Stimulated activated CD4-positive, alpha-beta T cell treated with anti-CD3 and anti-CD28 coated beads, TNF-alpha, amount 100 ng/mL, for 24 hours (primary cell): ENCODE data around the gene NCOA1.
"Not testable (repeated sequence)": the region's sequence is repeated elsewhere in the genome, so short reads cannot be mapped to it uniquely, and the experiment has no call there.

Experiments used
- DNase-seq, 3 experiments: peaks; one replicate each; pipeline ENCODE4 v3.0.0-alpha.2; 2020; ENCODE audit warnings: low read depth in 3 of 3

The NCOA1 gene

DNA sequence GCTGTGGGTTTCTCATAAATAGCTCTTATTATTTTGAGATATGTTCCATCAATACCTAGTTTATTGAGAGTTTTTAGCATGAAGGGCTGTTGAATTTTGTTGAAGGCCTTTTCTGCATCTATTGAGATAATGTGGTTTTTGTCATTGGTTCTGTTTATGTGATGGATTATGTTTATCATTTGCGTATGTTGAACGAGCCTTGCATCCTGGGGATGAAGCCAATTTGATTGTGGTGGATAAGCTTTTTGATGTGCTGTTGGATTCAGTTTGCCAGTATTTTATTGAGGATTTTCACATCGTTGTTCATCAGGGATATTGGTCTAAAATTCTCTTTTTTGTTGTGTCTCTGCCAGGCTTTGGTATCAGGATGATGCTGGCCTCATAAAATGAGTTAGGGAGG is 42.5 kb downstream of the NCOA1 start:
- DNase-seq: not testable (repeated sequence)

GRCh38 chr2:24538720-24539119 is 47.7 kb downstream of the NCOA1 start:
- DNase-seq: no peak

DNA sequence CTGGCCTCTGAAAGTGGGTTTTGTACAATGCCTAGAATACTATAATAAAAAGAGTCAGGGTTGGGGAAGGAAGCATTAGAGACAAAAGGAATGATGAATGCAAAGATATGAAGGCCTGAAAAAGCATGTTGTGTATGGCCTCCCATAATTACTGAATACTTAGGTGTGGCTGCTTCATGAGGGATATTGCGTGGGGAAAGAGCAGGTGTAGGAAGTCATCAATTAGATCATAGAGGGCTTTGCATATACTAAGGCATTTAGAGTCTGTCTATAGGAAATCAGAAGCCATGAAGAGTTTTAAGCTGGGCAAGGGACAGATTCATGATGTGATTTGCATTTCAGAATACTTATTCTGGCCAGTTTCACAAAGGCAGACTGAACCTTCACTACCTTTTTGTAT is 48.2 kb downstream of the NCOA1 start:
- no peak for DNase-seq

DNA sequence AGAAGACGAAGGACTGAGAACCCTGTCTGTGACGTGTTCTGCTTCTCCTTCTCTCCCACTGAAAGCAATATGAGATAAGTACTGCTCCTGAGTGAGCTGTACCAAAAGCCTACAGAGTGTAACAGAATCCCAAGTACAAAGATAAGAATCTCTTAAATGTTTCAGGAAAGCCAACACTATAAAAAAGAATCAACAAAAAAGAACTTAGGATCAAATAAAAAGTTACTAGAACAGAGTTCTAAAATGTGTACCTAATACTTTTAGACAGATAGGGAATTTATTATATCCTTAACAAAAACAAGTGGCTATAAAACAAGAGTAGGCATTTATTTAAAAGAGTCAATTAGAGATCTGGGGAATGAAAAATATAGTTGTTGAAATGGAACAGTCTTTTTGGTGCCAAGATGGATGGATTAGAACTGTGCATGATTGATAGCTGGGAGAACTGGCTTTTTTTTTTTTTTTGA is 49.0 kb downstream of the NCOA1 start:
- no peak for DNase-seq

- no peak for DNase-seq
These were observed 50.6 kb downstream of the NCOA1 start for GRCh38 chr2:24541621-24542020.

GRCh38 chr2:24542269-24542872 is 51.3 kb downstream of the NCOA1 start:
- no peak for DNase-seq

DNA sequence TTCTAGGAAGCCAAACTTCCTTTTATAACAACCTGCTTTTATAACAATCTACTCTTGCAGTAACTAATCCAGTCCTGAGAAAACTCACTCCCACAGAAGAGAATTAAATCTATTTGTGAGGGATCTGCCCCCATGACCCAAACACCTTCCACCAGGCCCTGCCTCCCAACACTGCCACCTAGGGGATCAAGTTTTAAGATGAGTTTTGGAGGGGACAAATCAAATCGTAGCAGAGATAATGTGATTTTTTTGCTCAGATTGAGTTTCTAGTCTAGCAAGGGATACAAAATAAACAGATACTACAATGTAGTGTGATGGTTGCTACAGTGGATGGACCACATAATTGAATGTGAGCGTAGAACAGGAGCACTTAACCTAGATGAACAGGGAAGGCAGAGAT is 52.2 kb downstream of the NCOA1 start:
- DNase-seq: no peak

DNA sequence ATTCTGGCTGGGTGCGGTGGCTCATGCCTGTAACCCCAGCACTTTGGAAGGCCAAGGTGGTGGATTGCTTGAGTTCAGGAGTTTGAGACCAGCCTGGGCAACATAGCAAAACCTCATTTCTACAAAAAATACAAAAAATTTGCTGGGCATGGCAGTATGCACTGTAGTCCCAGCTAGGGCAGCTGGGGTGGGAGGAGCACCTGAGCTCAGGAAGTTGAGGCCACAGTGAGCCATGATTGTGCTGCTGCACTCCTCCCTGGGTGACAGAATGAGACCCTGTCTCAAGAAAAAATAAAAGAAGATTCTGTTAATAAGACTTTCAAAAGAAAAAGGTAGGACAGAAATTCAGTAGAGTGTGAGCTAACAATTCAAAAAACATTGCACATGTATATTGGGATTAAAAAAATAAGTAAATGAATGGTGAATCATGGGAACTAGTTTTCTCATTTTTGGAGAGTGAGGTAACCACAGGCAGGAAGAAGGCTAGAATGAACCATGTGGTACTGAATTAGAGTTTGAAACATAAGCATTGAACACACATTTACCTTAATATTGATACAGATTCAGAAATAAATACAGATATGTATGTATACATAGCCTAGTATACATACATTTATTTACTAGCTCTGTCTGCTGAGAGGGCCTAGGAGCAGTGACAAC is 53.5 kb downstream of the NCOA1 start:
- DNase-seq: no peak

- no peak for DNase-seq
These were observed 55.6 kb downstream of the NCOA1 start for GRCh38 chr2:24546669-24547068.

- no peak for DNase-seq
These were observed 57.0 kb downstream of the NCOA1 start for GRCh38 chr2:24548058-24548457.

GRCh38 chr2:24550301-24550700 is 59.2 kb downstream of the NCOA1 start:
- DNase-seq: not testable (repeated sequence)

GRCh38 chr2:24551016-24551415 is 60.0 kb downstream of the NCOA1 start:
- no peak for DNase-seq

DNA sequence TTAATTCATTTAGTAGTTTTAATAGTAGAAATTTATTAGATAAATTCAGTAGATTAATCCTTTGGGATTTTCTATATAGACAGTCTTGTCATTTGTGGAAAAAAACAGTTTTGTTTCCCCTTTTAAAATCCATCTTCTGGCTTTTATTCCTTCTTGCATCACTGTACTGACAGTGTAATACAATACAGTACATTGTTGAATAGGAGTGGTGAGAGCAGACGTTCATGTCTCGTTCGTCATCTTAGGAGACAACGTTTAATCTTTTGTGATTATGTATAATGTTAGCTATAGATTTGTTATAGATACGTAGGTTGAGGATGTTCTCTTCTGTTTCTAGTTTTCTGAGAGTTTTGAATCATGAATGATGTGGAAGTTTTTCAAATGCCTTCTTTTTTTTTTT is 61.8 kb downstream of the NCOA1 start:
- DNase-seq: no peak

DNA sequence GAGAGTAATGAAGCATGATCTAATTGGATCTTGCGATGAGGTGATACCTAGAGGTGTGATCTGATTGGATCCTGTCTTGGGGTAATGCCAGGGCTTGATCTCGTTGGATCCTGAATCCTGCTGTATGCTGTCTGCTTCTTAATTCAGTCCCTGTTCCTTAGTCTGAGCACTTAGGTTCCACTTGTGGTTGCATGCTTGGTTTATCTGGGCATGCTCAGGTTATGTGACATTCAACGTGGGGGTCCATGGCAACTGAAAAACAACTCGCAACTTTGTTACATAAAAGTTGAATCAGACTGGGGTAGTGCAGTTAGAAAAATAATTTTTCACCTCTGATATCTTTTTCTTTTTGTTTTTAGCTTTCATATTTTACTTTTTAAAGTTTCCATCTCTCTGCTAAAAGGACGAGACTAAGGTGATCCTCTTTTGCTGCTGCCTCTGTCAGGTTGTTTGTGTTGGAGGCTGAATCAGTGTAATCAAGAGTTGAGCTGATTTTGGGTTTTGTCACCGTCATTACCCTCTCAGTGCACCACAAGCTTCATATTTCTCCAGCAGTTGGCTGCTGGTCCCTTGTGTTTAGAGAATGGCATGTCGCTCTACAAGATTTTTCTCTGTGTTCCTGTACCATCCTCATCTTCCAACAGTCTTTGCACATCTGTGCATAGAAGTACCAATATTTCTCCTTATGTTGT is 67.9 kb downstream of the NCOA1 start:
- no peak for DNase-seq

DNA sequence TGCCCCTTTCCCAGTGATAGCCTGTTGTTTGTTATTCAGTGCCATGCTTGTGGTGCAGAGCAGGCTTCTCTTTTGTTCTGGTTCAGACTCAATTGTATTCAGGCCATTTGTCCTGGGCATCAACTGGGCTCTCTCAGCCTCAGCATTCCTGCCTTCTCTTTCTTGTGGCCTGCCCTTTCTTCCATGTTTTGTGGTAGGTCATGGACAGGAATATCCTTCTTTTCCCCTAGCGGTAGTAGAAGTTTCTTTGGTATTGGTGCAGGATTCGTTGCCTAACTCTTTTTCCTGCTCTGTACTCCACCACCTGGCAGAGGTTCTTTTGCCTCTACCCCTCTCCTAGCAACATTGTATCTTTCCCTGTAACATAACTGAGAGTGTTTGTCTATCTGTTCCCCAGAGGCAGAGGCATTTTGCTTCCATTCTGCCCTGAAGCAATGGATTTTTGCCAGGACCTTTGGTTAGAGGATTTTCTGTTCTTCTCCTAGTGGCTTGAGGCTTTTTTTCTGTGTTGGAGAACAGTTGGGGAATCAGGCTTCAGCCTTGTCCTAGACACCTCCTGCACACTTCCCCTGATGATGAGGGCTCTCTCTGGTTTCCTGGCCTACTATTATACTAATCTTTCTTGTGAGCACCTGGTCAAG is 68.5 kb downstream of the NCOA1 start:
- DNase-seq: no peak

DNA sequence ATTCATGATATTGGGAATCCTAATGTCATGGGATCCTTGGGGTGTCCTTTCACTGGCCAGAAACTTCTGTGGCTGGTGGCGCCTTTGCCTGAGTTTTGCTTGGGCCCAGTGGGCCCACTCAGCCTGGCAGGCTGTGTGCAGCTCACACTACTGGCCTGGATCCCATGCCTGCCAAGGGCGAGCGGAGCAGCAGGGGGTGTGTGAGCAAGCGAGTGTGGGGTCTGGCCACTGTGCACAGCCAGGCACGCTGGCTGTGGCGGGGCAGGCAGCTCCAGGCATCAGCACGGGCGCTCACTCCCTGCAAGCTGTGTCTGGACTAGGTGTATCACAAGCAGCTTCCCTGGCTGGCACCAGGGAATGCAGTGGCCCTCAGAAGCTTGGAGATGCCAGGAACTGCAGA is 74.5 kb downstream of the NCOA1 start:
- DNase-seq: no peak

DNA sequence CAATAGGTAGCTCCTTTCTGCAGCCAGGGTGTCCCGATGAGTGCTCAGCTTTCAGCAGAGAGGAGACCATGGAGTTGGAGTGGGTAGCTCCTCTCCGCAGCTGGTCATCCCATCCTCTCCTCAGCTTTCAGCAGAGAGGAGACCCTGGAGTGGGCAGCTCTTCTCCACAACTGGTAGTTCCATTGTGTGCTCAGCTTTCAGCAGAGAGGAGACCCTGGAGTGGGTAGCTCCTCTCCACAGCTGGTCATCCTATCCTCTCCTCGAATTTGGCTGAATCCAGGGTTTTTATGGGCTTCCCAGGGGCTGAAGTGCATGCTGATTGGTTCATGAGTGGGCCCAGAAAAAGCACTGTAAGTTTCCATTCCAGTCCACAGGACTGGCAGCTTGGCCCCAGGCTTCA is 75.2 kb downstream of the NCOA1 start:
- no peak for DNase-seq

DNA sequence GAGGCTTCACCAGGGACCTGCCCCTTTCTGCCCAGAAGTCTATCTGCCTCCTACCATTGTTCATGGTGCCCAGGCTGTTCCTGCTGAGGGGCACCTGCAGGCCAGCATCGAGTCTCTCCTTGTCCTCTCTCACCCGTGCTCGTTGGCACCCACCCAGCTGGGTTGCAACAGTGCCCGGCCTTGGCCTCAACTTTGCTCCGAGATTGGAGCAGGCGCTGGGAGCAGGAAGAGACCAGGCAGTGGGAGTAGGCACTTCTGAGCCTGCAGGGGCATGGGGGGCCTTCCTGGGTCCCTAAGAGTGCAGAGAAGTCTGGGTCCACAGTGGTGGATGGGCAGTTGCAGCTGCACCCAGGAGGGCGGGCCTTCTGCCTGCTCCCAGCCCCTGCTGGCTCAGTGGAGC is 75.6 kb downstream of the NCOA1 start:
- DNase-seq: no peak

GRCh38 chr2:24568551-24568950 is 77.5 kb downstream of the NCOA1 start:
- no peak for DNase-seq

- DNase-seq: not testable (repeated sequence)
These were observed 78.5 kb downstream of the NCOA1 start for GRCh38 chr2:24569565-24569964.

DNA sequence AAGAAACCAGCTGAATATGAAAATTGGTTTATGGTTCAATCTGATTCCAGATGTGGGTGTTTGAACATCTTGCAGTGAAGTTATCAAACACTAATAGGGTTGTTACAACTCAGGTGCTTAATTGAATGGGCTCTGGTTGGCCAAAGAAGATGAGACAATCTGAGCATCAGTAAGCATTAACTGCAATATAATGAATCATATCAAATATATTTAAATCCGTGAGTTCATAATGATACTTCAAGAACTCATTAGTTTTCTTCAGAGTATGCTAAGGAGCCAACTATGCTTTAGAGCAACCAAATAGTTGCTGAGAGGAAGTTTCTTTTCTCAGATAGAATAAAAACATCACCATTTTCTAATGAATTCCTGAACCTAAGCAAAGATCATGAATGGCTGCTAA is 79.2 kb downstream of the NCOA1 start:
- DNase-seq: no peak

GRCh38 chr2:24571828-24572442 is 80.9 kb downstream of the NCOA1 start:
- DNase-seq: no peak
